Measurements from ENCODE around the gene ADD3.

GRCh38 chr10:109982812-109983211, 25.0 kb upstream of the ADD3 start:
- no peak for TF ChIP-seq CTCF (IDR thresholded peaks at IDR 0.05; ENCODE audit: low read length)
- no peak for TF ChIP-seq EZH2 (IDR thresholded peaks at IDR 0.05; ENCODE audit: borderline replicate concordance, low read length)
